Peyer's patch (tissue), 4 donors: ENCODE measurements around the gene IGFN1. TPM values are rescaled to one million over a fixed set of nuclear protein-coding genes. Genes with fewer than 3 reads are reported as not detected.
A peak's percentile ranks its signal among the peaks of the same experiment; 100 is the strongest.

Experiments
- DNase-seq, 3 donors: peaks; one replicate each; pipeline ENCODE4 v3.0.0-alpha.2; 2017 to 2019
- H3K27ac ChIP-seq, 4 donors: fragments of 200-600 bp; sonication (generic); one replicate each; pipeline ENCODE4 v1.5.1; 2016 to 2019
- H3K27me3 ChIP-seq, 2 donors: fragments of 200-600 bp; sonication (generic); one replicate each; pipeline ENCODE4 v1.5.1; 2019
- H3K36me3 ChIP-seq, 3 donors: fragments of 200-600 bp; sonication (generic); one replicate each; pipeline ENCODE4 v1.5.1; 2016 to 2019
- H3K4me1 ChIP-seq, 4 donors: fragments of 200-600 bp; sonication (generic); one replicate each; pipeline ENCODE4 v1.5.1; 2016 to 2019
- H3K4me3 ChIP-seq, 4 donors: fragments of 200-600 bp; sonication (generic); 1 replicate in 3 of 4; 2 replicates in 1 of 4; pipeline ENCODE4 v1.5.1; 2016 to 2019; ENCODE audit warnings: mild to moderate bottlenecking in 1 of 4
- H3K9me3 ChIP-seq, 4 donors: fragments of 200-600 bp; sonication (generic); one replicate each; pipeline ENCODE4 v1.5.1; 2016 to 2019; ENCODE audit warnings: mild to moderate bottlenecking in 1 of 4
- CTCF ChIP-seq, 6 experiments: fragments of 450-650 bp in 4 of 6; fragments of 200-600 bp in 2 of 6; sonication (generic) in 1 of 6; IDR thresholded peaks; one replicate each; pipeline ENCODE4 v1.5.1; 2017 to 2019; ENCODE audit warnings: antibody characterized with exemption in 6 of 6, mild to moderate bottlenecking in 3 of 6, moderate library complexity in 1 of 6
- POLR2A ChIP-seq, 2 donors: fragments of 450-650 bp; IDR thresholded peaks; one replicate each; pipeline ENCODE4 v1.5.1; 2017; ENCODE audit warnings: antibody characterized with exemption in 2 of 2, mild to moderate bottlenecking in 2 of 2, moderate library complexity in 2 of 2
- total RNA-seq, 4 donors: library from RNA; depleted of rRNA; stranded (reverse); fragments of >200 nt; gene quantifications; one replicate each; pipeline ENCODE4 v1.1.0, GENCODE V29; 2016

IGFN1 gene
- total RNA-seq, 4 donors from 2014 or later: not detected

DNA sequence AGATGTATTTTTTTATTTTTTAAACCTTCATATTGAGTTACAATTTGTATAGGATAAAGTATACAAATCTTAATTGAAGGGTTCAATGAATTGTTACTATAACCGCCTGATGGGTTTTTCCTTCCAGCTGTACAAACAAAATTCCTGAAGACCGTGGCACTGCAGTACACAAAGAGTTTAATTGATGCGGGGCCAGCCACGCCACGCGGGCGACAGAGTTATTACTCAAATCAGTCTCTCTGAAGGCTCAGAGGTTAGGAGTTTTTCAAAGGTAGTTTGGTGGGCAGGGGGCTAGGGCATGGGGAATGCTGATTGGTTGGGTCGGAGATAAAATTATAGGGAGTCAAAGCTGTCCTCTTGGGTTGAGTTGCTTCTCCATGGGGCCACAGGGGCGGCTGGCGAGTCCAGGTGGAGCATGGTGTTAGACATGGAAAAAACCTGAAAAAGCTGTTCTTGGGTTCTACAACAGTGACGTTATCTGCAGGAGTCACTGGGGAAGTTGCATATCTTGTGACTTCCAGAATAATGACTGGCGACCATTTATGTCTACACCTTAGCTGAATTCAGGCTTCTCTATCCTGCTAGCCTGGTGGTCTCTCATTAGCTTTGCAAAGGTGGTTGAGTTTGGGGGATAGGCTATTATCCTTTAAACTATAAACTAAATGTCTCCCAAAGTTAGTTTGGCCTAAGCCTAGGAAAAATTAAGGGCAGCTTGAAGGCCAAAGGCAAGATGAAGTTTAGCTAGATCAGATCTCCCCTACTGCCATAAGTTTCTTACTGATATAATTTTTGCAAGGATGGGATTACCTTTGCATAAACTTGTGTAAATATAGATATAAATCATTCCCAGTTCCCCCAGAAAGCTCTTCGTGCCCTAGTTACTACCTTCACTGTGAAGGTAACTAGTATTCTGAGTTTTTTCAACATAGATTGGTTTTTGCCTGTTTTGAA lies 23.3 kb upstream of the IGFN1 start:
- Histone ChIP-seq H3K4me3 (no peak overlapping the region), H3K9me3 (no peaks in the 10 kb centered on the region), H3K27me3 (no peaks in the 10 kb centered on the region), H3K27ac (no peak overlapping the region), H3K4me1 (peaks cover 0 to 11% (median 2%) of the 10 kb centered on the region in 4 donors), H3K36me3 (no peaks in the 10 kb centered on the region)
- no peak for DNase-seq
- TF ChIP-seq CTCF (IDR thresholded peaks at IDR 0.05) (no peak), POLR2A (IDR thresholded peaks at IDR 0.05) (no peak)

DNA sequence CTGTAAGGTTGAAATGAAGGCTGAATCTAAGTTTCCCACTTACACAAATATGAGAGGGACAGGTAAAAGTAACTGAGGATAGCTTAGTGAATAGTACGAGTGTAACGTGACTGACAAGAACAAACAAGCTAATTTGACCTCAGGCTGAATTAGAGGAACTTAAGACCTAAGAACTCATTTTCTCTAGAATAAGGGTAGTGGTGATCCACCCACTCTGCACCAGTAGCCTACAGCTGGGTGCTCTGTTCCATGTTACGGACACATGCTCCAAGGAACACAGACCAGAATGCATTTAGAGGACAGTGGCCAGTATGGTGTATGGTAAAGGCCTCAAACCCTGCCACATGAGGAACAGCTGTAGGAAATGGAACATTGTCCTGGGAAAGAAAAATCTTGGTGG lies 21.4 kb upstream of the IGFN1 start:
- Histone ChIP-seq H3K4me3 (no peak overlapping the region), H3K27ac (no peak overlapping the region), H3K9me3 (no peaks in the 10 kb centered on the region), H3K4me1 (peaks cover 0 to 11% (median 2%) of the 10 kb centered on the region in 4 donors), H3K27me3 (no peaks in the 10 kb centered on the region), H3K36me3 (no peaks in the 10 kb centered on the region)
- no peak for DNase-seq
- TF ChIP-seq POLR2A (IDR thresholded peaks at IDR 0.05) (no peak), CTCF (IDR thresholded peaks at IDR 0.05) (no peak)

DNA sequence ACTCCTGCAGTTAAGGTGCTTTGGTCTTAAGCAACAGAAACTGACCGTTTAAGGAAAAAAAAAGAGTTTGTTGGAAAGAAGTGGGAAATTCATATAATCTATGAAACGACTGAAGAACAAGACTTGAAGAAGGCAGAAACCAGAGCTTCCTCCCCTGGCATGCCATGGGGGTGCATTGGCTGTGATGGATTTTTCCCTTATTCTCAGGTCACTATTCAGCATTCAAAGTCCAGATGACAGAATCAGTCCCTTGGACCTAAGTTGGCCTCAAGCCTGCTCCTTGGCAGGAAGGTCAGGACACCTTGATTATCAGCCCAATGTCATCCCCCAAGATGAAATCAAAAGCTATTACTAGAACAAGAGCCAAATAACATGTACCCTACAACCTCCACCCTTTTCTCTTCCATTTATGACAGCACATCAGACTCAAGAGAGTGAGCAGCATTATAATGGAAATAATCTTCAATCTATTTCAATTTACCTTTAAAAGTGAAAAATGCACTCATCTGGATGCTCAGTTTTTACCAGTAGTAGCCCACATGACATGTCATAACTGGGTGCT lies 20.6 kb upstream of the IGFN1 start:
- TF ChIP-seq CTCF (IDR thresholded peaks at IDR 0.05) (no peak), POLR2A (IDR thresholded peaks at IDR 0.05) (no peak)
- Histone ChIP-seq H3K36me3 (no peaks in the 10 kb centered on the region), H3K9me3 (no peaks in the 10 kb centered on the region), H3K4me3 (peak overlapping the region in 3 of 4 donors; percentile 54 to 65 (median 64)), H3K4me1 (peaks cover 0 to 11% (median 2%) of the 10 kb centered on the region in 4 donors), H3K27me3 (no peaks in the 10 kb centered on the region), H3K27ac (peak overlapping the region; percentile 73 to 95 (median 86))
- no peak for DNase-seq

DNA sequence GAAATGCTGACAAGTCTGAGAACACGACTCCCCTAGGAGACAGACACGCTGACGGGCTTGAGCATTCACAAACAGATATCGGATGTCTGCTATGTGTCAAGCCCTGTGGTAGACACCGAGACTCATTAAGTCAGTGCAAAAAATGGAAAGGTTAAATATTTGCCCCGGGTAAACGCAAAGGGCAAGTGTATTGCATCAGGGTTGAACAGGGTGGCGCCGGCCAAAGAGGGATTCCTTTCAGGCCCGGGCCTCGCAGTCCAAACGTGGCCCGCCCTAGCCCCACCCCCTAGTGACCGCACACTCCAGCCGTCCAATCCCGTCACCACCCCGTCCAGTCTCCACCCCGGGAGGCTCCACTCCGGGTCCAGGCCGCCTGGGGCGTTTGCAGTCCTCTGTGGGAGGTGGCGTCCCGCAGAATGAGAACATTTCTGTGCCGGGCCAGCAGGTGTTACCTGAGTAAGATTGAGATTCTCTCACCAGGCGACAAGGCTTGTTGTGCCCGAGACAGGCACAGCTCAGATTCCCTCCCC lies 20.0 kb upstream of the IGFN1 start:
- Histone ChIP-seq H3K27me3 (no peaks in the 10 kb centered on the region), H3K27ac (peak overlapping the region; percentile 73 to 95 (median 86)), H3K36me3 (no peaks in the 10 kb centered on the region), H3K4me1 (peaks cover 0 to 11% (median 2%) of the 10 kb centered on the region in 4 donors), H3K4me3 (peak overlapping the region; percentile 45 to 65 (median 59)), H3K9me3 (no peaks in the 10 kb centered on the region)
- DNase-seq: peak; percentile 87 to 98 (median 97)
- TF ChIP-seq POLR2A (IDR thresholded peaks at IDR 0.05) (peak; percentile 83 to 96), CTCF (IDR thresholded peaks at IDR 0.05) (peak in 1 of 6 experiments; percentile 53)

DNA sequence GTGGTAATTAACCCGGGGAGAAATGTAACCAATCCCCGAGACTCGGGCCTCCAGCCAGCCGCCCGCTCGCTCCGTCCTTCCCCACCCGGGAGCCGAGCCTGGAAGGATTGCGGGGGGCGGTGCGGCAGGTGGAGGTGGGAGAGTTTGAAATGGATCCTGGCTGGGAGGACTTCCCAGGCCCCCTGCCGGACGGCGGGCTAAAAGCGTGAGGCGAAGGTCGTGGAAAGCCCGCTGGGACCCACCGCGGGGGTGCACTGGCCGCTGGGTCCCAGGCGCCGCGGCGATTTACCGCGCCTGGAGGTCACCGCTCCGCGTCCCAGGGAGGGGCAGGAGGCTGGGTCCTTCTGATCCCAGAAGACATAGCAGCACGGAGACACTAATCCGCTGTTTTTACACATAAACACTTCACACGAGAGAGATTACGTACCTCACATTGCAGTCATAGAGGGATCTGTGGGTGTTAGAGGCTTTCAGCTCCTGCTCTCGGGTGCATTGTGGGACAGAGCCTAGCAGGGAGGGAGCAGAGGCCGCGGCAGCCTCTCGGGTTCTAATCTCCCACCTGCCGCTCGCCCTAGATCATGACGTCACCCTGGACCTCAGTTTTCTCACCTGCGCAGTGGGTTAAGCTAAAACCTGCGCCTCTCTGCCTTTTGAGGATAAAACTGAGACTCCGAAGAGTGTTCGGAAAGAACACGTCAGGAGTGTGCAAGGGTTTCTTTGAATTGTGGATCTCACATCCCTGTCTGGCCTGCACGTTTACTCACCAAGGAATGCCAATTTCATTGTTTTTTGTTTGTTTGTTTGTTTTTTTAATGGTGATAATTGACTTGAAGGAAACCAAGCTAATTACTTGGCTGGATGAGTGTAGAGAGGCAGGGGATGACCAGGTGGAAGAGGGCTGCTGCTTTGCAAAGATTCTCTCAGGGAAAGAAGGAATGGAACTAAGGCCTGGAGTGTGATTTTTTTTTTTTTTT lies 19.3 kb upstream of the IGFN1 start:
- Histone ChIP-seq H3K36me3 (no peaks in the 10 kb centered on the region), H3K27me3 (no peaks in the 10 kb centered on the region), H3K27ac (peak overlapping the region; percentile 73 to 95 (median 86)), H3K4me3 (peak overlapping the region; percentile 45 to 65 (median 59)), H3K9me3 (no peaks in the 10 kb centered on the region), H3K4me1 (peaks cover 0 to 11% (median 2%) of the 10 kb centered on the region in 4 donors)
- TF ChIP-seq CTCF (IDR thresholded peaks at IDR 0.05): peak in 4 of 6 experiments; percentile 3 to 48 (median 38)
- peak; percentile 0 to 5 for TF ChIP-seq POLR2A (IDR thresholded peaks at IDR 0.05)
- peak in 2 of 3 donors; percentile 41 to 69 for DNase-seq
